SK-N-SH treated with all-trans-retinoic acid at 6 μM for 48 hours (cell line): ENCODE data around the gene ZHX3.

Experiments used
- ATAC-seq: fragments of 200-7000 bp; cut with Tn5 transposase; 3 replicates; pipeline ENCODE4 v1.9.1; 2020; ENCODE audit warnings: mild to moderate bottlenecking, moderate library complexity
- BACH2 ChIP-seq: fragments of 250-450 bp; sonication (Bioruptor Pico); IDR thresholded peaks from 2 replicates; pipeline ENCODE4 v1.9.0; 2021; ENCODE audit warnings: mild to moderate bottlenecking, borderline replicate concordance
- CSDC2 ChIP-seq: fragments of 250-450 bp; sonication (Bioruptor Pico); IDR thresholded peaks from 2 replicates; pipeline ENCODE4 v1.5.0; 2020; ENCODE audit warnings: mild to moderate bottlenecking, moderate library complexity
- ESRRG ChIP-seq: fragments of 250-450 bp; sonication (Bioruptor Pico); IDR thresholded peaks from 2 replicates; pipeline ENCODE4 v1.6.1; 2021; ENCODE audit warnings: mild to moderate bottlenecking
- GLIS3 ChIP-seq: fragments of 250-450 bp; sonication (Bioruptor Pico); IDR thresholded peaks from 2 replicates; pipeline ENCODE4 v1.5.0; 2020; ENCODE audit warnings: mild to moderate bottlenecking, moderate library complexity
- ISL1 ChIP-seq: fragments of 250-450 bp; sonication (Bioruptor Pico); IDR thresholded peaks from 2 replicates; pipeline ENCODE4 v2.1.2; 2022; ENCODE audit warnings: mild to moderate bottlenecking, moderate library complexity
- OSR1 ChIP-seq: fragments of 250-450 bp; sonication (Bioruptor Pico); IDR thresholded peaks from 2 replicates; pipeline ENCODE4 v1.8.0; 2022; ENCODE audit warnings: moderate library complexity, mild to moderate bottlenecking, inconsistent platforms
- PATZ1 ChIP-seq: fragments of 250-450 bp; sonication (Bioruptor Pico); IDR thresholded peaks from 2 replicates; pipeline ENCODE4 v1.8.0; 2020; ENCODE audit warnings: mild to moderate bottlenecking, moderate library complexity, borderline replicate concordance
- PPARA ChIP-seq: fragments of 250-450 bp; sonication (Bioruptor Pico); IDR thresholded peaks from 2 replicates; pipeline ENCODE4 v1.5.0; 2020; ENCODE audit warnings: mild to moderate bottlenecking, borderline replicate concordance
- RARB ChIP-seq: fragments of 250-450 bp; sonication (Bioruptor Pico); IDR thresholded peaks from 2 replicates; pipeline ENCODE4 v1.8.0; 2021; ENCODE audit warnings: mild to moderate bottlenecking, moderate library complexity
- SNAI2 ChIP-seq: fragments of 250-450 bp; sonication (Bioruptor Pico); IDR thresholded peaks from 2 replicates; pipeline ENCODE4 v1.5.0; 2020; ENCODE audit warnings: mild to moderate bottlenecking, moderate library complexity
- TCF4 ChIP-seq: fragments of 250-450 bp; sonication (Bioruptor Pico); IDR thresholded peaks from 2 replicates; pipeline ENCODE4 v1.8.0; 2021; ENCODE audit warnings: mild to moderate bottlenecking, moderate library complexity, borderline replicate concordance
- TOX ChIP-seq: fragments of 250-450 bp; sonication (Bioruptor Pico); IDR thresholded peaks from 2 replicates; pipeline ENCODE4 v1.8.0; 2021; ENCODE audit warnings: mild to moderate bottlenecking, moderate library complexity, borderline replicate concordance
- TSHZ2 ChIP-seq: fragments of 250-450 bp; sonication (Bioruptor Pico); IDR thresholded peaks from 2 replicates; pipeline ENCODE4 v1.5.0; 2020; ENCODE audit warnings: mild to moderate bottlenecking, moderate library complexity
- ZFP3 ChIP-seq: fragments of 250-450 bp; sonication (Bioruptor Pico); IDR thresholded peaks from 2 replicates; pipeline ENCODE4 v1.5.0; 2020; ENCODE audit warnings: mild to moderate bottlenecking, moderate library complexity
- ZNF565 ChIP-seq: fragments of 450-650 bp; formaldehyde crosslinking; conservative IDR thresholded peaks from 2 replicates; pipeline ENCODE4 v1.5.0; 2020; ENCODE audit warnings: low read depth, mild to moderate bottlenecking, moderate library complexity
- ZNF70 ChIP-seq: fragments of 450-650 bp; formaldehyde crosslinking; IDR thresholded peaks from 2 replicates; pipeline ENCODE4 v1.5.0; 2020; ENCODE audit warnings: mild to moderate bottlenecking, moderate library complexity
- ZNF8 ChIP-seq: fragments of 450-650 bp; formaldehyde crosslinking; IDR thresholded peaks from 2 replicates; pipeline ENCODE4 v1.5.0; 2020; ENCODE audit warnings: mild to moderate bottlenecking, moderate library complexity
- TF ChIP-seq, protein P1 (sequence below): fragments of 250-450 bp; sonication (Bioruptor Pico); IDR thresholded peaks from 2 replicates; pipeline ENCODE4 v1.5.1; 2021; ENCODE audit warnings: mild to moderate bottlenecking, moderate library complexity
- TF ChIP-seq, protein P2 (sequence below): fragments of 250-450 bp; sonication (Bioruptor Pico); IDR thresholded peaks from 2 replicates; pipeline ENCODE4 v1.8.0; 2021; ENCODE audit warnings: low read depth, mild to moderate bottlenecking, moderate library complexity, borderline replicate concordance

Gene ZHX3

GRCh38 chr20:41327178-41327577 is 9.6 kb upstream of the ZHX3 start (continued):
- no peak for TF ChIP-seq ESRRG (CRISPR knock-in tag)
- no peak for TF ChIP-seq RARB (CRISPR knock-in tag)
- TF ChIP-seq, protein P1, sequence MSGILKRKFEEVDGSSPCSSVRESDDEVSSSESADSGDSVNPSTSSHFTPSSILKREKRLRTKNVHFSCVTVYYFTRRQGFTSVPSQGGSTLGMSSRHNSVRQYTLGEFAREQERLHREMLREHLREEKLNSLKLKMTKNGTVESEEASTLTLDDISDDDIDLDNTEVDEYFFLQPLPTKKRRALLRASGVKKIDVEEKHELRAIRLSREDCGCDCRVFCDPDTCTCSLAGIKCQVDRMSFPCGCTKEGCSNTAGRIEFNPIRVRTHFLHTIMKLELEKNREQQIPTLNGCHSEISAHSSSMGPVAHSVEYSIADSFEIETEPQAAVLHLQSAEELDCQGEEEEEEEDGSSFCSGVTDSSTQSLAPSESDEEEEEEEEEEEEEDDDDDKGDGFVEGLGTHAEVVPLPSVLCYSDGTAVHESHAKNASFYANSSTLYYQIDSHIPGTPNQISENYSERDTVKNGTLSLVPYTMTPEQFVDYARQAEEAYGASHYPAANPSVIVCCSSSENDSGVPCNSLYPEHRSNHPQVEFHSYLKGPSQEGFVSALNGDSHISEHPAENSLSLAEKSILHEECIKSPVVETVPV: no peak
- no peak for TF ChIP-seq ZNF565 (CRISPR knock-in tag)
- TF ChIP-seq GLIS3: no peak

GRCh38 chr20:41320976-41321375 is 3.4 kb upstream of the ZHX3 start:
- TF ChIP-seq TCF4 (no peak), GLIS3 (no peak), SNAI2 (CRISPR knock-in tag) (no peak)
- TF ChIP-seq, protein P2, sequence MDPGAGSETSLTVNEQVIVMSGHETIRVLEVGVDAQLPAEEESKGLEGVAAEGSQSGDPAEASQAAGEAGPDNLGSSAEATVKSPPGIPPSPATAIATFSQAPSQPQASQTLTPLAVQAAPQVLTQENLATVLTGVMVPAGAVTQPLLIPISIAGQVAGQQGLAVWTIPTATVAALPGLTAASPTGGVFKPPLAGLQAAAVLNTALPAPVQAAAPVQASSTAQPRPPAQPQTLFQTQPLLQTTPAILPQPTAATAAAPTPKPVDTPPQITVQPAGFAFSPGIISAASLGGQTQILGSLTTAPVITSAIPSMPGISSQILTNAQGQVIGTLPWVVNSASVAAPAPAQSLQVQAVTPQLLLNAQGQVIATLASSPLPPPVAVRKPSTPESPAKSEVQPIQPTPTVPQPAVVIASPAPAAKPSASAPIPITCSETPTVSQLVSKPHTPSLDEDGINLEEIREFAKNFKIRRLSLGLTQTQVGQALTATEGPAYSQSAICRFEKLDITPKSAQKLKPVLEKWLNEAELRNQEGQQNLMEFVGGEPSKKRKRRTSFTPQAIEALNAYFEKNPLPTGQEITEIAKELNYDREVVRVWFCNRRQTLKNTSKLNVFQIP (CRISPR knock-in tag): no peak
- TF ChIP-seq, protein P1: no peak
- no peak for ATAC-seq

DNA sequence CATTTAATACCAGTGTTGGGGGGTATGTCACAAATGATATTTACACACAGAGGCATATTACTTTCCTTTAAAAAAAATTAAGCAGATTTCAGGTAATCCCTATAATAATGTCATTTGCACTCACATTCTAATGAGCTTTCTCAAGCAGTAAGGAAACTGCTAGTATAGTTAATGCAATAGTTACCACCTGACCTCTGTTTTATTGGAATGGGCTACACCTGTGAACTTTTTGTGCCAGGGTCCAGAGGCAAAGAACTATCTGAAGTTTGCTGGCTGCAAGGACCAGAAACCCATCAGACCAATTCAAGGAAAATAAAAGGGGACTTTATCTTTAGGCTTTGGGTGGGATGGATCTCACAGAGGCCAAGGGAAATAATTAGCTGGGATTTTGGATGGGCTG is 2.9 kb upstream of the ZHX3 start:
- no peak for ATAC-seq
- TF ChIP-seq ISL1 (CRISPR knock-in tag) (no peak), OSR1 (CRISPR knock-in tag) (no peak), PPARA (CRISPR knock-in tag) (no peak), ZFP3 (CRISPR knock-in tag) (no peak), TSHZ2 (CRISPR knock-in tag) (no peak), GLIS3 (no peak), ZNF70 (CRISPR knock-in tag) (no peak), TOX (CRISPR knock-in tag) (no peak)
- TF ChIP-seq, protein P2 (CRISPR knock-in tag): no peak

DNA sequence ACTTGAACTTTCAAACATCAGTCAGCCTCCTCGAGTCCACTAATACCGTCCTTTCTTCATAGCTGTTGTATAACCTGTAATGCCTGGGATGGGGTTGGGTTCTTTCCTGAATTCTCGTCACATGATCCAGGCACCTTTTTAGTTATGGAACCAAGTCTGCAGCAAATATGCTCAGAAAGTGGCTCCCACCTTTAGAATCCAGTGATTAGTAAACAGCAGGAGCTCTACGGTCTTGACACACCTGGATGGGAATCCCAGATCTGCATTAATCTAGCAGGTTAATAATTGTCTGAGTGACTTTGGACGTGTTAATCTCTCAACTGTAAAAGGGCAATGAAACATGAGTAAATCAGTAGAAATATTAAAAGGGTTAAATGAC is 729 bp upstream of the ZHX3 start:
- no peak for ATAC-seq
- TF ChIP-seq TSHZ2 (CRISPR knock-in tag): no peak
- TF ChIP-seq GLIS3: no peak
- TF ChIP-seq BACH2 (CRISPR knock-in tag): no peak
- no peak for TF ChIP-seq SNAI2 (CRISPR knock-in tag)
- no peak for TF ChIP-seq PATZ1 (CRISPR knock-in tag)
- TF ChIP-seq ZFP3 (CRISPR knock-in tag): no peak
- TF ChIP-seq ZNF8 (CRISPR knock-in tag): no peak
- TF ChIP-seq TOX (CRISPR knock-in tag): no peak
- no peak for TF ChIP-seq CSDC2
- TF ChIP-seq, all 23 proteins: peak for 0
